H1 (cell line): ENCODE data around the gene OGFOD1. TPM values are rescaled to one million over a fixed set of nuclear protein-coding genes. Genes with fewer than 3 reads are reported as not detected.

Source experiments
- CTCF ChIA-PET: fragments of 300-600 bp; sonication (Branson Sonifier 250); formaldehyde crosslinking; loops from one replicate; lab custom pipeline; 2021; ENCODE audit not compliant: partially characterized antibody; lab: Charles Lee
- POLR2A ChIA-PET: fragments of 300-600 bp; sonication (Branson Sonifier 250); formaldehyde crosslinking; loops from one replicate; lab custom pipeline; 2021; ENCODE audit warnings: inconsistent platforms; ENCODE audit not compliant: partially characterized antibody; lab: Charles Lee
- DNase-seq, 2 experiments: peaks; one replicate each; pipeline versions ENCODE4 v3.0.0 to v3.0.0-alpha.2; 2010 to 2022; ENCODE audit warnings: low spot score in 2 of 2, low read depth in 1 of 2, mixed read lengths in 1 of 2
- FAIRE-seq: peaks from 2 replicates; lab custom pipeline; 2011; peaks lifted over from hg19 to GRCh38; lab: Jason Lieb, UNC
- H2AFZ ChIP-seq: 2 replicates; pipeline ENCODE4 v1.8.1; 2012; ENCODE audit warnings: low read length, inconsistent platforms
- H2AK5ac ChIP-seq: 2 replicates; pipeline ENCODE4 v1.6.1; 2013; ENCODE audit warnings: low read depth, low read length
- H2BK120ac ChIP-seq: replicated peaks from 2 replicates; pipeline ENCODE3; 2013; ENCODE audit warnings: low read depth, low read length, inconsistent platforms
- H2BK12ac ChIP-seq: 2 replicates; pipeline ENCODE4 v1.6.1; 2013; ENCODE audit warnings: low read depth, low read length
- H2BK15ac ChIP-seq: 2 replicates; pipeline ENCODE4 v1.6.1; 2013; ENCODE audit warnings: low read length
- H2BK20ac ChIP-seq: 2 replicates; pipeline ENCODE4 v1.6.1; 2013; ENCODE audit warnings: low read length
- H2BK5ac ChIP-seq: 2 replicates; pipeline ENCODE4 v1.6.1; 2013; ENCODE audit warnings: low read depth, low read length
- H3K14ac ChIP-seq: 2 replicates; pipeline ENCODE4 v1.6.1; 2013; ENCODE audit warnings: inconsistent platforms; ENCODE audit not compliant: insufficient read length
- H3K18ac ChIP-seq: 2 replicates; pipeline ENCODE4 v1.6.1; 2013; ENCODE audit warnings: low read length; ENCODE audit errors: extremely low read depth
- H3K23ac ChIP-seq: 2 replicates; pipeline ENCODE4 v1.6.1; 2013; ENCODE audit warnings: inconsistent platforms; ENCODE audit not compliant: insufficient read length
- H3K23me2 ChIP-seq: 2 replicates; pipeline ENCODE4 v1.6.1; 2013; ENCODE audit warnings: low read depth, low read length
- H3K27ac ChIP-seq: 2 replicates; pipeline ENCODE4 v1.6.1; 2011; ENCODE audit warnings: low read depth, low read length, inconsistent platforms
- H3K27me3 ChIP-seq, 4 experiments: replicated peaks in 1 of 4; 1 replicate in 1 of 4; 2 replicates in 3 of 4; pipeline versions ENCODE4 v1.6.1 to v1.8.1; 2011 to 2013; ENCODE audit warnings: low read length in 3 of 4, mild to moderate bottlenecking in 3 of 4, inconsistent platforms in 2 of 4, mixed read lengths in 2 of 4, moderate library complexity in 1 of 4; ENCODE audit not compliant: control insufficient read depth in 3 of 4, insufficient read depth in 3 of 4; ENCODE audit errors: extremely low read depth in 1 of 4
- H3K36me3 ChIP-seq, 4 experiments: 2 replicates each; pipeline versions ENCODE4 v1.6.1 to v1.8.1; 2011 to 2013; ENCODE audit warnings: mild to moderate bottlenecking in 4 of 4, low read length in 3 of 4, moderate library complexity in 2 of 4, control low read depth in 1 of 4, inconsistent platforms in 1 of 4; ENCODE audit not compliant: insufficient read depth in 4 of 4, control insufficient read depth in 2 of 4
- H3K4ac ChIP-seq: replicated peaks from 2 replicates; pipeline ENCODE3; 2013; ENCODE audit warnings: low read length, low read depth, mixed read lengths, inconsistent platforms; ENCODE audit not compliant: insufficient read length
- H3K4me1 ChIP-seq, 4 experiments: replicated peaks in 1 of 4; 1 replicate in 1 of 4; 2 replicates in 3 of 4; pipeline versions ENCODE4 v1.6.1 to v1.8.1; 2011 to 2013; ENCODE audit warnings: low read length in 3 of 4, inconsistent platforms in 2 of 4, mixed read lengths in 1 of 4; ENCODE audit not compliant: insufficient read depth in 4 of 4, control insufficient read depth in 3 of 4
- H3K4me2 ChIP-seq, 2 experiments: 2 replicates each; pipeline versions ENCODE4 v1.6.1 to v1.8.1; 2011 to 2013; ENCODE audit warnings: low read depth in 2 of 2, low read length in 2 of 2, control low read depth in 1 of 2, inconsistent platforms in 1 of 2, mild to moderate bottlenecking in 1 of 2; ENCODE audit not compliant: insufficient read depth in 1 of 2
- H3K4me3 ChIP-seq, 4 experiments: fragments of 200-600, 300-600 bp in 1 of 4; sonication (generic), shearing (Covaris generic), sonication (Bioruptor Twin) in 1 of 4; 2 replicates each; pipeline versions ENCODE4 v1.5.1 to v1.8.1; 2011 to 2016; ENCODE audit warnings: low read length in 4 of 4, low read depth in 3 of 4, control low read depth in 2 of 4, inconsistent platforms in 2 of 4, mild to moderate bottlenecking in 2 of 4, mixed read lengths in 1 of 4, moderate library complexity in 1 of 4; ENCODE audit not compliant: insufficient read depth in 2 of 4; ENCODE audit errors: extremely low read depth in 1 of 4
- H3K56ac ChIP-seq: replicated peaks from 2 replicates; pipeline ENCODE3; 2013; ENCODE audit warnings: low read depth, mild to moderate bottlenecking, mixed read lengths, low read length, inconsistent platforms; ENCODE audit not compliant: insufficient read length
- H3K79me1 ChIP-seq: 2 replicates; pipeline ENCODE4 v1.6.1; 2013; ENCODE audit warnings: low read depth, low read length, control low read depth
- H3K79me2 ChIP-seq, 2 experiments: 2 replicates each; pipeline versions ENCODE4 v1.6.1 to v1.8.1; 2012 to 2013; ENCODE audit warnings: low read length in 2 of 2, mild to moderate bottlenecking in 2 of 2, inconsistent platforms in 1 of 2; ENCODE audit not compliant: insufficient read depth in 2 of 2, control insufficient read depth in 1 of 2
- H3K9ac ChIP-seq, 4 experiments: replicated peaks in 1 of 4; 1 replicate in 1 of 4; 2 replicates in 3 of 4; pipeline versions ENCODE4 v1.6.1 to v1.8.1; 2011 to 2013; ENCODE audit warnings: low read depth in 3 of 4, low read length in 3 of 4, control low read depth in 2 of 4, mild to moderate bottlenecking in 2 of 4, moderate library complexity in 2 of 4, inconsistent platforms in 1 of 4; ENCODE audit errors: extremely low read depth in 1 of 4
- H3K9me3 ChIP-seq, 2 experiments: 2 replicates each; pipeline versions ENCODE4 v1.6.1 to v1.8.1; 2012 to 2013; ENCODE audit warnings: mild to moderate bottlenecking in 2 of 2, moderate library complexity in 2 of 2, control low read depth in 1 of 2, inconsistent platforms in 1 of 2, low read depth in 1 of 2, low read length in 1 of 2, mixed read lengths in 1 of 2; ENCODE audit not compliant: insufficient read depth in 2 of 2
- H4K20me1 ChIP-seq, 2 experiments: replicated peaks in 1 of 2; 2 replicates each; pipeline versions ENCODE3 to v1.8.1; 2011 to 2013; ENCODE audit warnings: inconsistent platforms in 2 of 2, low read length in 2 of 2, mild to moderate bottlenecking in 1 of 2; ENCODE audit not compliant: insufficient read depth in 2 of 2, control insufficient read depth in 1 of 2
- H4K5ac ChIP-seq: 2 replicates; pipeline ENCODE4 v1.6.1; 2013; ENCODE audit warnings: low read length, low read depth, mixed read lengths, inconsistent platforms; ENCODE audit not compliant: insufficient read length
- H4K8ac ChIP-seq: 2 replicates; pipeline ENCODE4 v1.8.0; 2013; ENCODE audit warnings: mild to moderate bottlenecking, moderate library complexity, low read length, inconsistent platforms; ENCODE audit not compliant: insufficient read depth; ENCODE audit errors: extremely low read depth
- H4K91ac ChIP-seq: replicated peaks from 2 replicates; pipeline ENCODE3; 2013; ENCODE audit warnings: low read length, mixed read lengths, inconsistent platforms; ENCODE audit not compliant: insufficient read length
- ASH2L ChIP-seq: fragments of 200-600, 300-600 bp; sonication (generic); IDR thresholded peaks from one replicate; pipeline ENCODE4 v1.7.1; 2017; ENCODE audit warnings: low read length
- CBX5 ChIP-seq: fragments of 300-800, 300-1000 bp; sonication (generic); IDR thresholded peaks from 2 replicates; pipeline ENCODE4 v1.7.1; 2016; ENCODE audit warnings: antibody characterized with exemption, low read length, low read depth
- CBX8 ChIP-seq: fragments of 300-800, 300-1000 bp; sonication (generic); IDR thresholded peaks from 2 replicates; pipeline ENCODE4 v1.7.1; 2016; ENCODE audit warnings: low read depth, low read length, borderline replicate concordance
- CTBP2 ChIP-seq: IDR thresholded peaks from 2 replicates; pipeline ENCODE4 v1.7.0; 2011; ENCODE audit warnings: borderline replicate concordance, mild to moderate bottlenecking, moderate library complexity, mixed read lengths, low read length; ENCODE audit not compliant: insufficient read depth, insufficient read length
- EGR1 ChIP-seq: IDR thresholded peaks from 2 replicates; pipeline ENCODE4 v1.6.1; 2011; ENCODE audit warnings: low read depth, low read length, borderline replicate concordance
- EP300 ChIP-seq, 2 experiments: IDR thresholded peaks; 1 replicate in 1 of 2; 2 replicates in 1 of 2; pipeline ENCODE4 v1.6.1; 2011 to 2012; ENCODE audit warnings: low read depth in 2 of 2, low read length in 2 of 2, mild to moderate bottlenecking in 2 of 2, borderline replicate concordance in 1 of 2, inconsistent platforms in 1 of 2, moderate library complexity in 1 of 2
- HDAC2 ChIP-seq, 2 experiments: fragments of 300-600 bp in 1 of 2; sonication (generic) in 1 of 2; IDR thresholded peaks; 2 replicates each; pipeline ENCODE4 v1.6.1; 2011 to 2012; ENCODE audit warnings: low read depth in 2 of 2, low read length in 2 of 2, mild to moderate bottlenecking in 2 of 2, moderate library complexity in 2 of 2, borderline replicate concordance in 1 of 2, inconsistent platforms in 1 of 2
- JUN ChIP-seq: IDR thresholded peaks from 2 replicates; pipeline ENCODE4 v1.6.1; 2011; ENCODE audit warnings: low read depth, mild to moderate bottlenecking, improper control_type of control experiment, low read length
- KDM5A ChIP-seq: fragments of 200-600 bp; IDR thresholded peaks from 2 replicates; pipeline ENCODE4 v1.7.1; 2012; ENCODE audit warnings: mild to moderate bottlenecking, low read length, inconsistent platforms, mixed read lengths
- NANOG ChIP-seq: IDR thresholded peaks from 2 replicates; pipeline ENCODE4 v1.6.1; 2011; ENCODE audit warnings: low read length, low read depth, mild to moderate bottlenecking, inconsistent platforms; ENCODE audit not compliant: insufficient read depth, poor library complexity, severe bottlenecking
- POLR2A ChIP-seq, 2 experiments: IDR thresholded peaks; 1 replicate in 1 of 2; 2 replicates in 1 of 2; pipeline ENCODE4 v1.6.1; 2011; ENCODE audit warnings: low read depth in 2 of 2, low read length in 2 of 2, mild to moderate bottlenecking in 2 of 2; ENCODE audit errors: control extremely low read depth in 1 of 2
- SAP30 ChIP-seq: fragments of 300-600 bp; sonication (generic); IDR thresholded peaks from 2 replicates; pipeline ENCODE4 v1.7.1; 2012; ENCODE audit warnings: low read length, moderate library complexity, mild to moderate bottlenecking, inconsistent platforms; ENCODE audit not compliant: insufficient read depth, insufficient replicate concordance
- WGBS, 2 experiments: shearing (Covaris generic) in 1 of 2; methylation state at CpG; one replicate each; pipeline versions ENCODE4 v1.1.6 to v1.1.7; 2013 to 2015; ENCODE audit warnings: low lambda C conversion rate in 2 of 2, mixed read lengths in 2 of 2, inconsistent platforms in 1 of 2, low coverage in 1 of 2, missing lambda C conversion rate in 1 of 2; ENCODE audit not compliant: insufficient replicate concordance in 2 of 2, insufficient coverage in 1 of 2, insufficient read length in 1 of 2; ENCODE audit errors: extremely low coverage in 1 of 2, missing lambda C conversion rate in 1 of 2; 5-methylcytosine and 5-hydroxymethylcytosine counted together
- polyA plus RNA-seq, 7 experiments: library from polyadenylated mRNA; depleted of rRNA in 3 of 7; stranded (reverse) in 5 of 7; unstranded in 2 of 7; fragments of >200 nt in 5 of 7; fragments of 200-250 nt in 2 of 7; gene quantifications; 1 replicate in 5 of 7; 2 replicates in 1 of 7; 4 replicates in 1 of 7; pipeline versions ENCODE4 v1.2.1 to v1.2.3, GENCODE V29; 2011 to 2013; ENCODE audit warnings: missing spikeins in 2 of 7, mixed read lengths in 2 of 7
- total RNA-seq: library from RNA; stranded (reverse); fragmentation: NEBNext Ultra II Directional; extraction: Animal tissue kit (Norgen Biotek cat#: 25700); gene quantifications from 2 replicates; pipeline ENCODE4 v1.2.1, GENCODE V29; 2021

OGFOD1 gene
- total and polyA plus RNA-seq, 2 of the 8 experiments (the other 6 are each of a cell fraction or from before 2014, with no cell fraction given) = 24.6 to 61.4 TPM

DNA sequence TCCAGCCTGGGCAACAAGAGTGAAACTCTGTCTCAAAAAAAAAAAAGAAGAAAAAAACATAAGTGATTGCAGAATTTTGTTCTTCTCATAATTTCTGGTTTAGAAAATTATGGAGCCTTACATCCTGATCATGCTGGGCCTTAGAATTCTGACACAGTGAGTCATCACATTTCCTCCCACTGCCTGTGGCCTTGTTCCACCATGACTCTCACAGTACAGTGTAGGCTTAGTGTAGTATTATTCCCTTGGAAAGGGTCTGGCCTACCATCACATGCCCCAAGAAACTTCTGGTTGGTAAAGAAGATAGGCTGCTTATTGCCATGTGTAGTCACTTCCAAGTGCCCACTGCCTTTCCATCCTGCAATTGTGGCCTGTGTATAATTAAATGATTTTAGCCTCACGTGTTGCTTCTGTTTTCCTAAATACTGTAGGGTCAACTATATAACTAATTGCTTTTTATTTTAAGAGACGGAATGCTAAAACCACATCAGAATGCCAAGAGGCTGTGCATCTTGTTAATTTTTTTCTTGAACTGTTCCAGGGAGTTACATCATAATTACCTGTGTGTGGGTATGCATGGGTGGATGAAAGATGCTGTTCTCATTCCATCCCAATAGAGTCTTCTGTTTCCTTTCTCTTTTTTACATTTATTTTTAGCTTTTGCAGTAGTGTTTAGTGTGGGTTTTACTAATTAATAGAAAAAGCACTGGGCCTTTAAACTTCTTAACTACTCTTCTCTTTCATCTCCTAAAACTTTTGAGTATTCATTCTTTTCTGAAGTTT, 25.9 kb downstream of the OGFOD1 start:
- H3K4me3 ChIP-seq = no peak overlapping the region
- no peaks in the 10 kb centered on the region for H3K79me2 ChIP-seq
- no peak overlapping the region for H2BK20ac ChIP-seq
- H2BK120ac ChIP-seq = no peak overlapping the region
- H3K27ac ChIP-seq = no peak overlapping the region; the same call in 1 of the 2 replicates
- WGBS, 2 experiments = 88% methylated on average over 2 of the region's 2 CpGs; no CpG with 5 or more reads in 1 of the 2 experiments
- H3K23me2 ChIP-seq = no peaks in the 10 kb centered on the region
- TF ChIP-seq SAP30 = no peak
- TF ChIP-seq POLR2A (IDR thresholded peaks at IDR 0.05; ENCODE audit: control extremely low read depth in 1 of 2, low read depth in 2 of 2, low read length in 2 of 2) = no peak
- no peak for TF ChIP-seq CBX8
- no peak for TF ChIP-seq JUN
- no peak for TF ChIP-seq HDAC2 (IDR thresholded peaks at IDR 0.05; ENCODE audit: borderline replicate concordance in 1 of 2, low read depth in 2 of 2, low read length in 2 of 2)
- TF ChIP-seq EP300 (IDR thresholded peaks at IDR 0.05; ENCODE audit: borderline replicate concordance in 1 of 2, low read depth in 2 of 2, low read length in 2 of 2) = no peak
- no peak for TF ChIP-seq CBX5
- TF ChIP-seq KDM5A = no peak
- no peak for TF ChIP-seq EGR1
- no peak for TF ChIP-seq ASH2L
- no peak for TF ChIP-seq NANOG
- TF ChIP-seq CTBP2 = no peak
- TF ChIP-seq, all 59 proteins: peak for 0
- no peak for DNase-seq
- FAIRE-seq = no peak
- Histone ChIP-seq H2BK15ac (no peak overlapping the region), H3K56ac (no peak overlapping the region), H3K27me3 (no peaks in the 10 kb centered on the region), H2BK12ac (no peak overlapping the region), H3K4me2 (no peak overlapping the region), H3K36me3 (peaks cover 10 to 57% (median 37%) of the 10 kb centered on the region in 4 experiments; a peak in 7 of 8 replicates), H4K20me1 (peaks cover 0 to 3% of the 10 kb centered on the region in 2 experiments), H3K4me1 (peaks cover 0 to 4% (median 0%) of the 10 kb centered on the region in 4 experiments; a peak in 2 of 7 replicates), H2AFZ (no peak overlapping the region), H4K8ac (no peak overlapping the region), H3K79me1 (no peaks in the 10 kb centered on the region), H2BK5ac (no peak overlapping the region), H3K18ac (no peak overlapping the region), H2AK5ac (no peak overlapping the region), H3K9ac (no peak overlapping the region), H3K14ac (no peak overlapping the region), H3K4ac (no peak overlapping the region), H4K91ac (no peak overlapping the region), H4K5ac (no peak overlapping the region), H3K9me3 (no peaks in the 10 kb centered on the region), H3K23ac (no peak overlapping the region)
- ChIA-PET POLR2A (interaction anchor here (1.5 kb wide), 1 partner anchor 9 kb away, joined by 7 read pairs; no protein-coding TSS in a partner anchor), CTCF (no interaction called here)
